OCI-LY7 (cell line): Measurements from ENCODE around the gene ARHGAP23. TPM values are rescaled to one million over a fixed set of nuclear protein-coding genes. Genes with fewer than 3 reads are reported as not detected.
"Not testable (repeated sequence)": the region's sequence is repeated elsewhere in the genome, so short reads cannot be mapped to it uniquely, and the experiment has no call there.

Source experiments
- BruUV-seq: library from RNA; stranded (reverse); fragments of 400-500 nt; replicated peaks from 2 replicates; lab custom pipeline; 2021; lab: Mats Ljungman, UMichigan
- CTCF ChIA-PET: fragments of 300-600 bp; sonication (Branson Sonifier 250); formaldehyde crosslinking; loops from one replicate; lab custom pipeline; 2022; ENCODE audit warnings: antibody characterized with exemption; ENCODE audit not compliant: unreplicated experiment; lab: Charles Lee
- POLR2A ChIA-PET: fragments of 300-600 bp; sonication (Branson Sonifier 250); formaldehyde crosslinking; loops from one replicate; lab custom pipeline; 2022; ENCODE audit warnings: antibody characterized with exemption; lab: Charles Lee
- DNase-seq: peaks from one replicate; pipeline ENCODE4 v3.0.0-alpha.2; 2015; ENCODE audit warnings: low spot score
- H2AFZ ChIP-seq: fragments of 200-600 bp; sonication (generic), shearing (Covaris generic); 2 replicates; pipeline ENCODE4 v1.6.1; 2014; ENCODE audit warnings: mild to moderate bottlenecking, antibody characterized with exemption, low read length, moderate library complexity
- H3K27ac ChIP-seq: fragments of 200-600 bp; sonication (generic); 2 replicates; pipeline ENCODE4 v1.5.1; 2014; ENCODE audit warnings: mixed run types, low read depth, mild to moderate bottlenecking, moderate library complexity, low read length, inconsistent platforms; ENCODE audit not compliant: poor library complexity, severe bottlenecking
- H3K36me3 ChIP-seq: fragments of 200-600 bp; sonication (generic); 2 replicates; pipeline ENCODE4 v1.6.1; 2014; ENCODE audit warnings: mild to moderate bottlenecking, antibody characterized with exemption, low read length, moderate library complexity, mixed read lengths; ENCODE audit not compliant: insufficient read depth
- H3K4me1 ChIP-seq: fragments of 200-600 bp; sonication (generic); 2 replicates; pipeline ENCODE4 v1.5.1; 2014; ENCODE audit warnings: mild to moderate bottlenecking, low read length; ENCODE audit not compliant: insufficient read depth, poor library complexity, severe bottlenecking
- H3K4me2 ChIP-seq: fragments of 200-600 bp; sonication (generic); 2 replicates; pipeline ENCODE4 v1.6.1; 2014; ENCODE audit warnings: mild to moderate bottlenecking, low read length
- H3K4me3 ChIP-seq: fragments of 200-600 bp; sonication (generic); 2 replicates; pipeline ENCODE4 v1.5.1; 2014; ENCODE audit warnings: mild to moderate bottlenecking, low read depth, low read length; ENCODE audit not compliant: poor library complexity, severe bottlenecking
- H3K79me2 ChIP-seq: fragments of 200-600 bp; sonication (generic); 2 replicates; pipeline ENCODE4 v1.6.1; 2016; ENCODE audit warnings: low read depth, mild to moderate bottlenecking, low read length, moderate library complexity, mixed read lengths; ENCODE audit not compliant: insufficient read depth
- H3K9me2 ChIP-seq: fragments of 200-600 bp; sonication (generic); 2 replicates; pipeline ENCODE4 v1.6.1; 2016; ENCODE audit warnings: mild to moderate bottlenecking, low read length, mixed read lengths; ENCODE audit not compliant: insufficient read depth
- H3K9me3 ChIP-seq: fragments of 200-600 bp; sonication (generic); 2 replicates; pipeline ENCODE4 v1.6.1; 2014; ENCODE audit warnings: mild to moderate bottlenecking, mixed run types, low read length, mixed read lengths
- H4K20me1 ChIP-seq: fragments of 200-600 bp; sonication (generic); 2 replicates; pipeline ENCODE4 v1.6.1; 2014; ENCODE audit warnings: mild to moderate bottlenecking, antibody characterized with exemption, low read length, moderate library complexity, mixed read lengths; ENCODE audit not compliant: insufficient read depth
- CTCF ChIP-seq: fragments of 200-600 bp; sonication (generic); conservative IDR thresholded peaks from 2 replicates; pipeline ENCODE4 v1.5.1; 2014; ENCODE audit warnings: mild to moderate bottlenecking, antibody characterized with exemption, low read length, moderate library complexity, mixed read lengths
- EZH2phosphoT487 ChIP-seq: fragments of 200-600 bp; sonication (generic); IDR thresholded peaks from 2 replicates; pipeline ENCODE4 v1.6.1; 2018; ENCODE audit warnings: low read depth, borderline replicate concordance, mild to moderate bottlenecking, mixed run types, antibody characterized with exemption, low read length, moderate library complexity, mixed read lengths
- intact Hi-C: fragments of 100-400 bp; cut with micrococcal nuclease; formaldehyde crosslinking; loops from one replicate; pipeline ENCODE4 v1.10.0; 2022; ENCODE audit not compliant: unreplicated experiment
- total RNA-seq, 2 experiments: library from RNA; depleted of rRNA in 1 of 2; stranded (reverse); fragments of >200 nt in 1 of 2; shearing (Covaris generic) in 1 of 2; gene quantifications; 2 replicates each; pipeline ENCODE4 v1.2.3, GENCODE V29; 2014 to 2022

ARHGAP23 gene
- total RNA-seq, 2 experiments from 2014 or later = 16.3 to 18.6 TPM

DNA sequence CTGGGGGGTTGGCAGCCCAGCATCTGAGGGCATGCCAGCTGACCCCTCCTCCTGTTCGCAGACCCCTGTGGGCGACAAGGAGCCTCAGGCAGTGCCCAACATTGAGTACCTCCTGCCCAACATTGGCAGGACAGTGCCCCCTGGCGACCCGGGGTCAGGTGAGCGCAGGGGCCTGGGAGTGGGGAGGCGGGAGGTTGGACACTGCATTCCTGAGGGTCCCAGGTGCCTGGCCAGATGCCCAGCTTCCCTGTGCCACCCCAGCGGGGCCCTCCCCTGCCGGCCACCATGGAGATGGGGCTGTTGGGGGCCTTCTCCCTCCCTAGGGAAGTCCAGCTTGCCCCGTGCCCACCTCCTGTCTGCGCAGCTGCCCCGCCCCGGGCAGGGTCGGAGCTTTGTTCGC is 70.1 kb downstream of the ARHGAP23 start:
- ChIA-PET POLR2A (no interaction called here), CTCF (no interaction called here)
- BruUV-seq = no TSS peak
- no peaks in the 10 kb centered on the region for H3K9me2 ChIP-seq
- H3K79me2 ChIP-seq = no peaks in the 10 kb centered on the region
- intact Hi-C loops = no loop called here
- H3K4me2 ChIP-seq = no peak overlapping the region
- H4K20me1 ChIP-seq = no peaks in the 10 kb centered on the region
- TF ChIP-seq EZH2phosphoT487 (no peak), CTCF (no peak)
- no peak overlapping the region for H2AFZ ChIP-seq
- no peak for DNase-seq
- no peak overlapping the region for H3K27ac ChIP-seq
- H3K9me3 ChIP-seq = no peaks in the 10 kb centered on the region
- H3K4me1 ChIP-seq = no peaks in the 10 kb centered on the region
- H3K36me3 ChIP-seq = no peaks in the 10 kb centered on the region
- H3K4me3 ChIP-seq = no peak overlapping the region

- H2AFZ ChIP-seq, BruUV-seq, POLR2A ChIA-PET, H3K27ac ChIP-seq, intact Hi-C loops, H3K4me3 ChIP-seq, H3K9me2 ChIP-seq, DNase-seq, H3K36me3 ChIP-seq, H3K4me2 ChIP-seq, H3K4me1 ChIP-seq, CTCF ChIA-PET, H4K20me1 ChIP-seq, H3K79me2 ChIP-seq, H3K9me3 ChIP-seq: not testable (repeated sequence)
Measured at GRCh38 chr17:38499230-38499629, 71.0 kb downstream of the ARHGAP23 start.

GRCh38 chr17:38501718-38502117 is 73.5 kb downstream of the ARHGAP23 start:
- H3K27ac ChIP-seq, DNase-seq, intact Hi-C loops, H3K79me2 ChIP-seq, CTCF ChIA-PET, H3K9me3 ChIP-seq, H3K4me3 ChIP-seq, H2AFZ ChIP-seq, H3K9me2 ChIP-seq, H4K20me1 ChIP-seq, H3K4me2 ChIP-seq, BruUV-seq, H3K4me1 ChIP-seq, H3K36me3 ChIP-seq, POLR2A ChIA-PET: not testable (repeated sequence)

- intact Hi-C loops, H3K9me2 ChIP-seq, CTCF ChIA-PET, POLR2A ChIA-PET, H3K4me3 ChIP-seq, H3K4me2 ChIP-seq, H2AFZ ChIP-seq, DNase-seq, H3K4me1 ChIP-seq, H4K20me1 ChIP-seq, H3K36me3 ChIP-seq, H3K27ac ChIP-seq, H3K9me3 ChIP-seq, BruUV-seq, H3K79me2 ChIP-seq: not testable (repeated sequence)
Measured at GRCh38 chr17:38503286-38503913, 75.1 kb downstream of the ARHGAP23 start.
